Measurements from ENCODE around the gene RTEL1. TPM values are rescaled to one million over a fixed set of nuclear protein-coding genes. Genes with fewer than 3 reads are reported as not detected.

RTEL1 gene
- total and polyA plus RNA-seq, 3 experiments from 2014 or later, result 5.7 to 54.5 (median 52.3) TPM

- H3K4me1 ChIP-seq (ENCODE audit: insufficient read depth, low read length), result peaks cover 16% of the 10 kb centered on the region
- peaks cover 0 to 7% of the 10 kb centered on the region in 2 donors for H3K27me3 Mint-ChIP-seq
- ChIA-PET CTCF (no interaction called here), POLR2A (interaction anchor here (0.6 kb wide), 1 partner anchor 35 kb away, joined by 6 read pairs; no protein-coding TSS in a partner anchor)
- DNase-seq, result no peak
- no peaks in the 10 kb centered on the region for H3K9me3 ChIP-seq (ENCODE audit: low read length)
- H3K4me1 Mint-ChIP-seq, result peaks cover 0 to 34% (median 6%) of the 10 kb centered on the region in 3 donors
- H3K27ac ChIP-seq (ENCODE audit: low read depth, low read length), result no peak overlapping the region
- H3K27ac Mint-ChIP-seq, result peak overlapping the region in 4 of 8 donors; percentile 27 to 79 (median 74)
- H3K27me3 ChIP-seq (ENCODE audit: insufficient read depth, low read length, poor library complexity, severe bottlenecking), result no peaks in the 10 kb centered on the region
- H3K9me3 Mint-ChIP-seq, result peaks cover 0 to 5% (median 0%) of the 10 kb centered on the region in 5 donors
- H3K36me3 Mint-ChIP-seq, result peaks cover 0 to 4% (median 0%) of the 10 kb centered on the region in 3 donors
- peak overlapping the region in 4 of 7 donors; percentile 41 to 65 (median 54) for H3K4me3 Mint-ChIP-seq
- no peak overlapping the region for H3K4me3 ChIP-seq (ENCODE audit: low read length)
- H3K36me3 ChIP-seq (ENCODE audit: insufficient read depth, low read length), result no peaks in the 10 kb centered on the region
These were observed 35.8 kb downstream of the RTEL1 start for GRCh38 chr20:63693733-63694583.

- no peaks in the 10 kb centered on the region for H3K27me3 ChIP-seq (ENCODE audit: insufficient read depth, low read length, poor library complexity, severe bottlenecking)
- Mint-ChIP-seq H3K27ac (peak overlapping the region in 1 of 8 donors; percentile 47), H3K9me3 (peaks cover 0 to 5% (median 0%) of the 10 kb centered on the region in 5 donors), H3K27me3 (peaks cover 0 to 7% of the 10 kb centered on the region in 2 donors), H3K36me3 (peaks cover 0 to 4% (median 0%) of the 10 kb centered on the region in 3 donors), H3K4me3 (no peak overlapping the region), H3K4me1 (peaks cover 0 to 38% (median 6%) of the 10 kb centered on the region in 3 donors)
- CTCF ChIA-PET, result no interaction called here
- H3K27ac ChIP-seq (ENCODE audit: low read depth, low read length), result no peak overlapping the region
- DNase-seq, result no peak
- H3K9me3 ChIP-seq (ENCODE audit: low read length), result no peaks in the 10 kb centered on the region
- no peaks in the 10 kb centered on the region for H3K36me3 ChIP-seq (ENCODE audit: insufficient read depth, low read length)
- POLR2A ChIA-PET, result interaction anchor here (0.6 kb wide), 1 partner anchor 34 kb away, joined by 6 read pairs; no protein-coding TSS in a partner anchor
- H3K4me1 ChIP-seq (ENCODE audit: insufficient read depth, low read length), result peaks cover 16% of the 10 kb centered on the region
- H3K4me3 ChIP-seq (ENCODE audit: low read length), result no peak overlapping the region
These were observed 36.7 kb downstream of the RTEL1 start for GRCh38 chr20:63694584-63695423.

GRCh38 chr20:63695424-63696305 is 37.6 kb downstream of the RTEL1 start:
- DNase-seq, result no peak
- ChIA-PET CTCF (interaction anchor here (1.1 kb wide), 1 partner anchor 90 kb away, joined by 3 read pairs; no protein-coding TSS in a partner anchor), POLR2A (interaction anchor here (1.1 kb wide), 1 partner anchor 12 kb away, joined by 3 read pairs; the partner anchor contains the start of genes ARFRP1 and ZGPAT)
- Mint-ChIP-seq H3K4me3 (peak overlapping the region in 5 of 7 donors; percentile 13 to 45 (median 24)), H3K4me1 (peaks cover 0 to 41% (median 6%) of the 10 kb centered on the region in 3 donors), H3K27me3 (peaks cover 0 to 7% of the 10 kb centered on the region in 2 donors), H3K36me3 (peaks cover 0 to 4% (median 0%) of the 10 kb centered on the region in 3 donors), H3K27ac (peak overlapping the region in 2 of 8 donors; percentile 39 to 56), H3K9me3 (peaks cover 0 to 5% (median 0%) of the 10 kb centered on the region in 5 donors)
- peaks cover 16% of the 10 kb centered on the region for H3K4me1 ChIP-seq (ENCODE audit: insufficient read depth, low read length)
- H3K36me3 ChIP-seq (ENCODE audit: insufficient read depth, low read length), result no peaks in the 10 kb centered on the region
- no peak overlapping the region for H3K4me3 ChIP-seq (ENCODE audit: low read length)
- H3K9me3 ChIP-seq (ENCODE audit: low read length), result no peaks in the 10 kb centered on the region
- no peaks in the 10 kb centered on the region for H3K27me3 ChIP-seq (ENCODE audit: insufficient read depth, low read length, poor library complexity, severe bottlenecking)
- no peak overlapping the region for H3K27ac ChIP-seq (ENCODE audit: low read depth, low read length)

GRCh38 chr20:63696306-63696627 is 38.2 kb downstream of the RTEL1 start:
- peaks cover 0 to 5% (median 0%) of the 10 kb centered on the region in 5 donors for H3K9me3 Mint-ChIP-seq
- Histone ChIP-seq H3K4me1 (ENCODE audit: insufficient read depth, low read length) (peaks cover 17% of the 10 kb centered on the region), H3K9me3 (ENCODE audit: low read length) (no peaks in the 10 kb centered on the region), H3K27me3 (ENCODE audit: insufficient read depth, low read length, poor library complexity, severe bottlenecking) (no peaks in the 10 kb centered on the region), H3K27ac (ENCODE audit: low read depth, low read length) (no peak overlapping the region), H3K36me3 (ENCODE audit: insufficient read depth, low read length) (no peaks in the 10 kb centered on the region), H3K4me3 (ENCODE audit: low read length) (no peak overlapping the region)
- ChIA-PET POLR2A (interaction anchor here (1.1 kb wide), 1 partner anchor 12 kb away, joined by 3 read pairs; the partner anchor contains the start of genes ARFRP1 and ZGPAT), CTCF (interaction anchor here (1.1 kb wide), 1 partner anchor 89 kb away, joined by 3 read pairs; no protein-coding TSS in a partner anchor)
- DNase-seq, result peak in 3 of 5 donors; percentile 21 to 67 (median 63)
- peaks cover 0 to 45% (median 6%) of the 10 kb centered on the region in 3 donors for H3K4me1 Mint-ChIP-seq
- peaks cover 0 to 7% of the 10 kb centered on the region in 2 donors for H3K27me3 Mint-ChIP-seq
- peak overlapping the region in 2 of 8 donors; percentile 39 to 56 for H3K27ac Mint-ChIP-seq
- H3K36me3 Mint-ChIP-seq, result peaks cover 0 to 4% (median 0%) of the 10 kb centered on the region in 3 donors
- H3K4me3 Mint-ChIP-seq, result peak overlapping the region in 6 of 7 donors; percentile 13 to 45 (median 32)

- H3K9me3 Mint-ChIP-seq, result peaks cover 0 to 5% (median 0%) of the 10 kb centered on the region in 5 donors
- ChIA-PET CTCF (interaction anchor here (1.1 to 1.3 kb wide), 2 partner anchors 10 to 89 kb away, joined by 3 to 8 read pairs; partner anchors contain the start of genes ARFRP1 and ZGPAT), POLR2A (interaction anchor here (0.6 kb wide), 1 partner anchor 29 kb away, joined by 3 read pairs; no protein-coding TSS in a partner anchor)
- peak in 2 of 5 donors; percentile 37 to 47 for DNase-seq
- Histone ChIP-seq H3K4me1 (ENCODE audit: insufficient read depth, low read length) (peaks cover 22% of the 10 kb centered on the region), H3K27ac (ENCODE audit: low read depth, low read length) (no peak within 1 kb of the TSS), H3K4me3 (ENCODE audit: low read length) (no peak within 1 kb of the TSS), H3K36me3 (ENCODE audit: insufficient read depth, low read length) (no peaks in the 10 kb centered on the region), H3K9me3 (ENCODE audit: low read length) (no peaks in the 10 kb centered on the region), H3K27me3 (ENCODE audit: insufficient read depth, low read length, poor library complexity, severe bottlenecking) (no peaks in the 10 kb centered on the region)
- peak within 1 kb of the TSS in 6 of 7 donors; percentile 24 to 69 (median 37) for H3K4me3 Mint-ChIP-seq
- H3K27ac Mint-ChIP-seq, result peak within 1 kb of the TSS in 3 of 8 donors; percentile 17 to 56 (median 39)
- H3K36me3 Mint-ChIP-seq, result peaks cover 0 to 4% (median 0%) of the 10 kb centered on the region in 3 donors
- H3K27me3 Mint-ChIP-seq, result peaks cover 0 to 5% of the 10 kb centered on the region in 2 donors
- peaks cover 0 to 42% (median 6%) of the 10 kb centered on the region in 3 donors for H3K4me1 Mint-ChIP-seq
These were observed 38.7 kb downstream of the RTEL1 start, which contains the start of gene TNFRSF6B for GRCh38 chr20:63696628-63697356. TNFRSF6B (plus strand) TSS chr20:63696652; CDS start chr20:63696768, 116 bp downstream.

GRCh38 chr20:63697357-63697867 is 39.3 kb downstream of the RTEL1 start:
- DNase-seq, result peak in 1 of 5 donors; percentile 45
- H3K4me3 ChIP-seq (ENCODE audit: low read length), result no peak overlapping the region
- POLR2A ChIA-PET, result interaction anchor here (0.6 kb wide), 1 partner anchor 28 kb away, joined by 3 read pairs; no protein-coding TSS in a partner anchor
- CTCF ChIA-PET, result interaction anchor here (0.8 to 1.3 kb wide), 2 partner anchors 10 to 39 kb away, joined by 3 to 8 read pairs; partner anchors contain the start of genes ARFRP1, LIME1 and ZGPAT
- Mint-ChIP-seq H3K4me1 (peaks cover 0 to 47% (median 7%) of the 10 kb centered on the region in 3 donors), H3K27ac (peak overlapping the region in 1 of 8 donors; percentile 17), H3K9me3 (peaks cover 0 to 5% (median 0%) of the 10 kb centered on the region in 5 donors), H3K27me3 (peaks cover 0 to 4% of the 10 kb centered on the region in 2 donors), H3K36me3 (peaks cover 0 to 8% (median 0%) of the 10 kb centered on the region in 3 donors), H3K4me3 (peak overlapping the region in 3 of 7 donors; percentile 37 to 69 (median 37))
- H3K36me3 ChIP-seq (ENCODE audit: insufficient read depth, low read length), result no peaks in the 10 kb centered on the region
- H3K27ac ChIP-seq (ENCODE audit: low read depth, low read length), result no peak overlapping the region
- peaks cover 22% of the 10 kb centered on the region for H3K4me1 ChIP-seq (ENCODE audit: insufficient read depth, low read length)
- no peaks in the 10 kb centered on the region for H3K9me3 ChIP-seq (ENCODE audit: low read length)
- no peaks in the 10 kb centered on the region for H3K27me3 ChIP-seq (ENCODE audit: insufficient read depth, low read length, poor library complexity, severe bottlenecking)

All from CD8-positive, alpha-beta memory T cell (primary cell).